Thyroid gland (tissue), 4 donors: ENCODE results near the gene UBD.

Source experiments
- CTCF ChIP-seq, 6 experiments: fragments of 200-600 bp in 3 of 6; fragments of 450-650 bp in 3 of 6; sonication (generic) in 3 of 6; IDR thresholded peaks; one replicate each; pipeline ENCODE4 v1.5.1; 2016 to 2019; ENCODE audit warnings: antibody characterized with exemption in 6 of 6, mild to moderate bottlenecking in 2 of 6, inconsistent platforms in 1 of 6, moderate library complexity in 1 of 6
- POLR2A ChIP-seq, 2 donors: fragments of 450-650 bp; IDR thresholded peaks; one replicate each; pipeline ENCODE4 v1.6.1; 2017; ENCODE audit warnings: antibody characterized with exemption in 2 of 2, mild to moderate bottlenecking in 2 of 2, moderate library complexity in 1 of 2

GRCh38 chr6:29547573-29547972, 12.0 kb downstream of the UBD start:
- TF ChIP-seq CTCF (IDR thresholded peaks at IDR 0.05) (no peak), POLR2A (IDR thresholded peaks at IDR 0.05) (no peak)
